ENCODE measurements around the gene MVD.

Gene MVD, protein sequence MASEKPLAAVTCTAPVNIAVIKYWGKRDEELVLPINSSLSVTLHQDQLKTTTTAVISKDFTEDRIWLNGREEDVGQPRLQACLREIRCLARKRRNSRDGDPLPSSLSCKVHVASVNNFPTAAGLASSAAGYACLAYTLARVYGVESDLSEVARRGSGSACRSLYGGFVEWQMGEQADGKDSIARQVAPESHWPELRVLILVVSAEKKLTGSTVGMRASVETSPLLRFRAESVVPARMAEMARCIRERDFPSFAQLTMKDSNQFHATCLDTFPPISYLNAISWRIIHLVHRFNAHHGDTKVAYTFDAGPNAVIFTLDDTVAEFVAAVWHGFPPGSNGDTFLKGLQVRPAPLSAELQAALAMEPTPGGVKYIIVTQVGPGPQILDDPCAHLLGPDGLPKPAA

GRCh38 chr16:88662843-88663606, at the start of gene MVD:
MVD (minus strand) TSS chr16:88663091; CDS start chr16:88663080, 11 bp downstream.
- DNase-seq = peak; percentile 97

GRCh38 chr16:88712362-88712979, 49.6 kb upstream of the MVD start:
- no peak for DNase-seq

DNA sequence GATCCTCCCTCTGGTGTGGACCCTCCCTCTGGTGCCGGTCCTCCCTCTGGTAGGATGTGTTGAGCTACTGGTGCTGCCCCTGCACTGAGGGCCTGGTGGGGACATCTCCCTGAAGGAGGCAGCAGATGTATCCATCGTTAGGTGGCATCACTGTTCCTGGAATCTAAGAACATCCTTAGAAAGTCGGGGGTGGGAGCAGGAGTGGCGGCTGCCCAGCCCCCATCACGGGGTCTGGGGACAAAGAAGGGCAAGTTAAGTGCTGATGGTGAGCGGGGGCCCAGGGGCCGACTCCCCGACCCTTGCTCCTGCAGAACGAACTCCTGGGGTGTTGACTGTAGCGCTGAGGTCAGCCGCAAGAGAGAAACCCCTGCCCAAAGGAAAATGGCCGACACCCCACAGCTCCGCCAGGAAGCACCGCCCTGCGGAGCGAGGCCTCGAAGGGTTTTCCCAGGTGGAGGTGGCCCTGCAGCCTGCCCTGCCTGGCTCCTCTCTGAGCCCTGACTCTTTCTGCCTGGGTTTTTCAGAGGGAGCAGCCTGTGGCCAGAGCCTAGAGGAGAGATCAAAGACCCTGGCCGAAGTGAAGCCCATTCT, 49.0 kb upstream of the MVD start:
- no peak for DNase-seq

- no peak for DNase-seq
Observed at GRCh38 chr16:88710556-88710955, 47.7 kb upstream of the MVD start.

GRCh38 chr16:88706965-88707826, 44.3 kb upstream of the MVD start:
- no peak for DNase-seq

DNA sequence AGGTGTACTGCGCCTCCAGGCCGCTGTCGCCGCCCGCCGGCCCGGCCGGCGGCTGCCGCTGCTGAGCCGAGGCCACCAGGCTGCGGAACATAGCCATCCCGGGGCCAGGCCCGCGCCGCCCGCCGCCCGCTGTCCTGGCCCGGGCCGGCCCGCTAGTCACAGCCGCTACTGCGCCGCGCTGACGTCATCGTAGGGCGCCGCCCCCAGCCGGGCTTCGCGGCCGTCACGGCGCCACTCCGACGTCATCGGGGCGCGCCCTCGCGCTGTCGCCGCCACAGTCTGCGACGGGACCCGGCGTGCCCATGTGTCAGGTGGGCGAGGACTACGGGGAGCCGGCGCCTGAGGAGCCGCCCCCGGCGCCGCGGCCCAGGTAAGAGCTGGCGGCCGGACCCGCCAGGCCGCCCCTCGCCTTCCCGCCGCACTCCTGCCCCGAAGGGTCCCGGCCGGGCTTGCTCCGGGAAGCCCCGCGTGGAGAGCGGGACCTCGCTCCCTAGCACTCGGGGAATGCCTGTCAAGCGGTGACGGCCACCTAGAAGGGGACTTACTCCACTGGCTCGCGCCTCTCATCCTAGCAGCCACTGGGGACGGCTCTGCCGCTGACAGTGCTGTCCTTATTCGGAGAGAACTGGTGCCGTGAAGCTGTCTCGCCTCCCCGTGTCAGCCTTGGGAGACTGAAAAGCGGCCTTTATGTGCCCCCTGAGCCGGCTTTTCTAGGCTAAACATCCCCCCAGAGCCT, 43.5 kb upstream of the MVD start, which contains the start of the genes CTU2 and RNF166:
Gene CTU2 (plus strand): TSS at position 275 of the 736 bp plus-strand sequence. CDS start 28 bp downstream, at position 303.
Gene RNF166 (minus strand): TSS at position 180 of the 736 bp plus-strand sequence. CDS start 83 bp downstream, at position 97.
- DNase-seq = peak; percentile 75

GRCh38 chr16:88705801-88706228, 42.9 kb upstream of the MVD start:
- DNase-seq = no peak

- DNase-seq = no peak
Observed at GRCh38 chr16:88705076-88705684, 42.3 kb upstream of the MVD start.

GRCh38 chr16:88703486-88704309, 40.8 kb upstream of the MVD start:
- no peak for DNase-seq

- no peak for DNase-seq
Observed at GRCh38 chr16:88702371-88703210, 39.7 kb upstream of the MVD start.

GRCh38 chr16:88701581-88702370, 38.9 kb upstream of the MVD start:
- no peak for DNase-seq

DNA sequence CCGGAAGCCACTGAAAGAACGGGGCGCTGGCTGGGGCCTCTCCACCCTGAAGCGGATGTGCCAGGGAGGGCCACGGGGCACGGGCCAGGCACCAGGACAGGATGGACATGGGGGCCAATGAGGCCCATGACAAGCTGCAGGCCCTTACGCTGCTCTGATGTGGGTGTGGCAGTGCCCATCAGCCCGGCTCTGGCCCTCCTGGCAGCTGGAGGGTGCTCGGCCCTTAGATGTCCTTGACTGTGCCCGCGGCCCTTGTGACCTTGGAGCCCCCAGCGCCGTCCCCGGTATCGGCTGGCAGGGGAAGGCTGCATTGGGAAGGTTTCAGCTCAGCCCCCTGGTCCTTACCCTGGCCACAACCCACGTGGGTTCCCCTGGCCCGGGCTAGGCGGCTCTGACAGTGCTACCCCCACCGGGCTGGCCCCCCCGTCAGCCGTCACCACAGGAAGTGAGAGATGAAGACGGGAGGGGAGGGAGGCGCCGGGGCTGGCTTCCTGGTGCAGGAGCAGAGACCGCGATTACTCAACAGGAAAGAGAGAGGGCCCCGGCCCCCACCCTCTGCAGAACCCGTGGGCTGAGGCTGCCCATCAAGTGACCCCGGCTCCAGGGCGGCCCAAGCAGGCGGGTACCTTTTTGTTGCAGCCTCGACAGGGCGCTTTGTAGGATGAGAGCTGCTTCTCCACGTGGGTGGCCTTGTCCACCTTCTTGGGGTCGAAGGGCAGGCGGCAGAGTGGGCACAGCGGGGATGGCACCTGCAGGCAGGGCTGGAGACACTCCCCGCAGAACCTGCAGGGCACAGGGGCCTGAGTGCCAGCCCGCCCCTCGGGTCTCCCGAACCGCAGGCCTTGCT, 38.0 kb upstream of the MVD start:
- no peak for DNase-seq

GRCh38 chr16:88700322-88700635, 37.4 kb upstream of the MVD start:
- no peak for DNase-seq

- DNase-seq = no peak
Observed at GRCh38 chr16:88699180-88699579, 36.3 kb upstream of the MVD start.

DNA sequence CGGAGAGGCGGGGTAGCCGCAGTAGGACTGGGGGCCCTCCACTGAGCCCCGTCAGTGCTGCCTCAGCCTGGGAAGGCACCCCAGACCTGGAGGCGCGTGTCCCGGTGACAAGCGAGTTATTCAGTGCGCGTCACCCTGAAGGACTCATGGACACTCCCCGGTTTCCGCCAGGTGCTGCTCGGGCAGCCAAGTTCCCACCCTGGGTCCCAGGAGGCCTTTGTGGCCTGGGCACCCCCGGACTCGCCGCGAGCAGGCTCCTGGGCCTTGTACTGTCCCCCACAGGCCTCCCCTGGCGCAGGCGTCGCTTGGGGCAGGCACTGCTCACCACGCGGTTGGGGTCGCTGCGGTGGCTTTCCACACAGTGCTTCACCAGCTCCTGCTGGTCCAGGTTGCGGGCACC, 35.8 kb upstream of the MVD start:
- DNase-seq = no peak

DNA sequence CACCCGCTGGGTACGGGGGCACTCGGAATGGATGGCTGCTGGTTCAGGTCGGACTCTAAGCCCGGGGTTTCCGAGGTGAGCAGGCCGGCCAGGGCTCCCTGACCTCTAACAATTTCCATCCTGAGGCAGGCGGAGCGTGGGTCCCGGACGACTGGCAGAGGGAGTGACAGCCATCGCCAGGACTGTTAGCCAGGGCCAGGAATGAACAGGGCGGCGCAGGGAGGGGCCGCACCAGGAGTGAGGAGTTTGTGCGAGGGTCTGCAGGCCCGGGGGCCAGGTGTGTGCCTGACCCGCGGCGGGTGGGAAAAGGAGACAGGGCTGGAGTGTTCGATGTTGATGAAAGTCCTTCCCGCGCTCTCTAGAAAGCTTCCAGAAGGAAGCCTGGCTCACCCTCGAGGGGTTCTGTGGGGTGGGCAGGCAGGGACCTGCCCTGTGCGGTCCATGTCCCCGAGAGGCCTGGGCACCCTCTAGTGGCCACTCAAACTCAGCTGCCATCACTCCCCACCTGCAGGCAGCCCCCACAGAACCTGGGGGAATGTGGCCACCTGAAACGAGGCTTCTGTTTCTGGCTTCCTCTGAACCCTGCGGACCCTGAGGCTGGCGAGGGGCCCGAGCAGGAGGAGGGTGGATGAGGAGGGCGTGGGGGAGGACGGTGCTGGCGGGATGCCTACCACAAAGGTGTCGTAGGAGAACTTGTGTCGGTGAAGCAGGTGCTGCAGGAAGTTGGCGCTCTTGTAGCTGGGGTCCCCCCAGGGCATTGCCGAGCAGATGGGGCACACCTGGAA, 35.1 kb upstream of the MVD start:
- DNase-seq = no peak
